Right renal cortex interstitium (tissue), 3 donors: ENCODE measurements around the gene ACP3. TPM values are rescaled to one million over a fixed set of nuclear protein-coding genes. Genes with fewer than 3 reads are reported as not detected.

Experiments used
- DNase-seq, 3 donors: peaks; one replicate each; pipeline ENCODE4 v3.0.0-alpha.2; 2013; ENCODE audit warnings: low read depth in 3 of 3, low spot score in 2 of 3
- polyA plus RNA-seq, 3 donors: library from polyadenylated mRNA; unstranded; fragments of 120-200 nt; gene quantifications; one replicate each; pipeline ENCODE4 v1.2.1, GENCODE V29; 2013; ENCODE audit not compliant: insufficient read length in 3 of 3

ACP3 gene
- polyA plus RNA-seq, 3 donors: 63.9 to 84.6 (median 68.4) TPM

GRCh38 chr3:132311841-132312240 is 5.4 kb upstream of the ACP3 start:
- DNase-seq: no peak

- DNase-seq: no peak
These were observed 1.4 kb upstream of the ACP3 start for GRCh38 chr3:132315851-132316250.

- no peak for DNase-seq
These were observed 1.2 kb downstream of the ACP3 start for GRCh38 chr3:132318451-132318850.

- no peak for DNase-seq
These were observed 4.1 kb downstream of the ACP3 start for GRCh38 chr3:132321304-132321703.

GRCh38 chr3:132325103-132325606 is 7.9 kb downstream of the ACP3 start:
- no peak for DNase-seq

- no peak for DNase-seq
These were observed 8.4 kb downstream of the ACP3 start for GRCh38 chr3:132325634-132326033.

GRCh38 chr3:132326251-132326650 is 9.0 kb downstream of the ACP3 start:
- DNase-seq: no peak

- no peak for DNase-seq
These were observed 14.9 kb downstream of the ACP3 start for GRCh38 chr3:132332082-132332481.

GRCh38 chr3:132332508-132332907 is 15.3 kb downstream of the ACP3 start:
- no peak for DNase-seq

- no peak for DNase-seq
These were observed 24.5 kb downstream of the ACP3 start for GRCh38 chr3:132341746-132342145.

- no peak for DNase-seq
These were observed 25.0 kb downstream of the ACP3 start for GRCh38 chr3:132342183-132342582.

- DNase-seq: no peak
These were observed 25.4 kb downstream of the ACP3 start for GRCh38 chr3:132342610-132343009.

- peak in 2 of 3 donors; percentile 47 for DNase-seq
These were observed 25.9 kb downstream of the ACP3 start for GRCh38 chr3:132343018-132343612.

- DNase-seq: no peak
These were observed 27.6 kb downstream of the ACP3 start for GRCh38 chr3:132344666-132345280.

- DNase-seq: no peak
These were observed 29.9 kb downstream of the ACP3 start for GRCh38 chr3:132346841-132347736.

GRCh38 chr3:132347811-132348210 is 30.6 kb downstream of the ACP3 start:
- DNase-seq: no peak

GRCh38 chr3:132348531-132348930 is 31.3 kb downstream of the ACP3 start:
- no peak for DNase-seq

GRCh38 chr3:132350814-132351213 is 33.6 kb downstream of the ACP3 start:
- no peak for DNase-seq

- DNase-seq: no peak
These were observed 34.1 kb downstream of the ACP3 start for GRCh38 chr3:132351222-132351806.

GRCh38 chr3:132352556-132353143 is 35.4 kb downstream of the ACP3 start:
- peak; percentile 41 to 52 (median 41) for DNase-seq
